ENCODE measurements around the gene AHCYL1. TPM values are rescaled to one million over a fixed set of nuclear protein-coding genes. Genes with fewer than 3 reads are reported as not detected.

AHCYL1 gene
- total and polyA plus RNA-seq, 2 donors (not counting 3 experiments of a cell fraction or from before 2014, with no cell fraction given): 49.2 to 74.2 TPM

DNA sequence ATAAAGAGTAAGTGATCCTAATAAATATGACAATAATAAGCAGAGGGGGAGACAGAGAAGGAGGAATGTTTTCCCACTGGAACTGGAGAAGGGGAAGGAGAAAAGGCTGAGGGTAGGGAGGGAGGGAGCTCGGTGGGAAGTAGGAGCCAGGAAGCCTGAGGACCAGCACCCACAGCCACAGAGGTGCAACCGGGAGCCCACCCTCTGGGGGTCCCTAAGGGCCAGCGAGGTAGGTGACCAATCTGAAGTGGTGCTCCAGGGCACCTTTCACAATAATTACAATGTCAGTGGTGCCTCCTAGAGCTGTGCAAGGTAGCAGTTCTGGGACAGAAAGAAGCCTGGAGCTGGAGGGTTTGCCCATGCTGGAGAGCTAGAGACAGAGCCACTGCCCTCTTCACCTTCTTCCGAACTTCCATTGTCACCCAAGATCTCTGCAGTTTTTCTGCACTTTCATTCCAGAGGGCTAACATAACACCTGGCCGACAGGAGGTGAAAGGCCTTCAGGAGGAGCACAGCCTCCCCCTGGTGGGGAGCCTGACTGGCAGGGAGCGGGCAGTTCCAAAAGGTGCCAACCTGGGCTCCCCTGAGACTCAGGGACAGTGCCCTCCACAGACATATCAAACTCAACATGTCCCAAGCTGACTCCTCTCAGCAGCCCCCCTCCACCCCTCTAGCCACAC lies 4.1 kb upstream of the AHCYL1 start:
- H3K79me2 ChIP-seq (ENCODE audit: control insufficient read depth, insufficient read depth, low read length): peaks cover 5% of the 10 kb centered on the region
- H3K9me1 ChIP-seq (replicated peaks; ENCODE audit: control insufficient read depth, extremely low read depth, insufficient read depth, low read length): no peaks in the 10 kb centered on the region
- no peaks in the 10 kb centered on the region for H3K36me3 ChIP-seq (ENCODE audit: control insufficient read depth in 2 of 2, extremely low read depth in 1 of 2, insufficient read depth in 2 of 2, low read length in 2 of 2)
- no peak overlapping the region for H3K4me3 ChIP-seq (replicated peaks in 1 of 3; ENCODE audit: insufficient read depth in 1 of 3, low read depth in 1 of 3, low read length in 3 of 3)
- BruUV-seq (replicated peaks): no TSS peak
- peak overlapping the region; percentile 60 for H3K9ac ChIP-seq (replicated peaks; ENCODE audit: extremely low read depth, insufficient read depth, low read length)
- peak; percentile 21 to 56 for TF ChIP-seq CTCF (IDR thresholded peaks at IDR 0.05; ENCODE audit: extremely low read depth in 1 of 2, insufficient read depth in 1 of 2, low read depth in 1 of 2, low read length in 2 of 2)
- TF ChIP-seq FOS (IDR thresholded peaks at IDR 0.05; ENCODE audit: borderline replicate concordance, insufficient read depth, low read length): no peak
- peak overlapping the region; percentile 53 for H3K4me2 ChIP-seq (ENCODE audit: insufficient read depth, low read length)
- intact Hi-C loops (cut with micrococcal nuclease) (loop anchor here (1.0 kb wide), 2 partner anchors 69 to 188 kb away; no protein-coding TSS in a partner anchor), dilution Hi-C loops (cut with MboI; ENCODE audit: extremely low pct_ligation_motif_present, low sequenced_read_pairs) (no loop called here)
- no peaks in the 10 kb centered on the region for H4K20me1 ChIP-seq (replicated peaks; ENCODE audit: control insufficient read depth, extremely low read depth, insufficient read depth, low read length)
- peaks cover 34% of the 10 kb centered on the region for H3K4me1 ChIP-seq (ENCODE audit: control insufficient read depth, extremely low read depth, insufficient read depth, low read length)
- DNase-seq (ENCODE audit: low read depth, low spot score): no peak
- peak overlapping the region; percentile 76 for H3K27ac ChIP-seq (ENCODE audit: insufficient read depth, low read depth, low read length)
- no peaks in the 10 kb centered on the region for H3K27me3 ChIP-seq (ENCODE audit: control insufficient read depth in 2 of 2, insufficient read depth in 2 of 2, low read length in 2 of 2)
- POLR2A ChIA-PET: no interaction called here
- FAIRE-seq: no peak
- no peaks in the 10 kb centered on the region for H3K9me3 ChIP-seq (replicated peaks; ENCODE audit: control insufficient read depth, insufficient read depth, low read length)
- H2AFZ ChIP-seq (ENCODE audit: low read depth, low read length): no peak overlapping the region
- CTCF ChIA-PET: interaction anchor here (0.6 to 12.5 kb wide), 22 partner anchors 20 to 434 kb away, joined by 3 to 807 read pairs (median 6); partner anchors contain the start of gene CSF1

GRCh38 chr1:109981004-109981335 lies 3.6 kb upstream of the AHCYL1 start:
- POLR2A ChIA-PET: no interaction called here

More at GRCh38 chr1:109981004-109981335, 3.6 kb upstream of the AHCYL1 start:
- TF ChIP-seq POLR2AphosphoS5 (IDR thresholded peaks at IDR 0.05; ENCODE audit: insufficient read depth, low read depth, low read length): no peak
- TF ChIP-seq FOS (IDR thresholded peaks at IDR 0.05; ENCODE audit: borderline replicate concordance, insufficient read depth, low read length): no peak
- TF ChIP-seq POLR2A (IDR thresholded peaks at IDR 0.05; ENCODE audit: low read depth, low read length): no peak
- no peaks in the 10 kb centered on the region for H4K20me1 ChIP-seq (replicated peaks; ENCODE audit: control insufficient read depth, extremely low read depth, insufficient read depth, low read length)
- no peak overlapping the region for H2AFZ ChIP-seq (ENCODE audit: low read depth, low read length)
- no peaks in the 10 kb centered on the region for H3K9me1 ChIP-seq (replicated peaks; ENCODE audit: control insufficient read depth, extremely low read depth, insufficient read depth, low read length)
- FAIRE-seq (no peak), DNase-seq (ENCODE audit: low read depth, low spot score) (no peak)
- peaks cover 10% of the 10 kb centered on the region for H3K79me2 ChIP-seq (ENCODE audit: control insufficient read depth, insufficient read depth, low read length)
- BruUV-seq (replicated peaks): no TSS peak
- H3K4me3 ChIP-seq (replicated peaks in 1 of 3; ENCODE audit: insufficient read depth in 1 of 3, low read depth in 1 of 3, low read length in 3 of 3): no peak overlapping the region
- no peaks in the 10 kb centered on the region for H3K9me3 ChIP-seq (replicated peaks; ENCODE audit: control insufficient read depth, insufficient read depth, low read length)
- dilution Hi-C loops (cut with MboI; ENCODE audit: extremely low pct_ligation_motif_present, low sequenced_read_pairs): no loop called here
- H3K27ac ChIP-seq (ENCODE audit: insufficient read depth, low read depth, low read length): no peak overlapping the region
- H3K36me3 ChIP-seq (ENCODE audit: control insufficient read depth in 2 of 2, extremely low read depth in 1 of 2, insufficient read depth in 2 of 2, low read length in 2 of 2): no peaks in the 10 kb centered on the region
- H3K4me2 ChIP-seq (ENCODE audit: insufficient read depth, low read length): no peak overlapping the region
- intact Hi-C loops (cut with micrococcal nuclease): no loop called here
- H3K27me3 ChIP-seq (ENCODE audit: control insufficient read depth in 2 of 2, insufficient read depth in 2 of 2, low read length in 2 of 2): no peaks in the 10 kb centered on the region
- H3K9ac ChIP-seq (replicated peaks; ENCODE audit: extremely low read depth, insufficient read depth, low read length): no peak overlapping the region
- peaks cover 34% of the 10 kb centered on the region for H3K4me1 ChIP-seq (ENCODE audit: control insufficient read depth, extremely low read depth, insufficient read depth, low read length)
- CTCF ChIA-PET: interaction anchor here (0.6 to 12.5 kb wide), 11 partner anchors 49 to 341 kb away, joined by 3 to 807 read pairs (median 6); partner anchors contain the start of gene CSF1
